COLO668 (cell line): Measurements from ENCODE around the gene SLC28A1.
"Not testable (repeated sequence)": the region's sequence is repeated elsewhere in the genome, so short reads cannot be mapped to it uniquely, and the experiment has no call there.

Source experiments
- DNase-seq: peaks from one replicate; lab custom pipeline; 2025; ENCODE audit not compliant: unreplicated experiment; lab: John Stamatoyannopoulos, UW

The SLC28A1 gene

GRCh38 chr15:84859651-84860050, 24.8 kb upstream of the SLC28A1 start:
- DNase-seq, result no peak

GRCh38 chr15:84861781-84862180, 22.7 kb upstream of the SLC28A1 start:
- no peak for DNase-seq

GRCh38 chr15:84862214-84862975, 22.1 kb upstream of the SLC28A1 start:
- DNase-seq, result no peak

- DNase-seq, result no peak
Observed at GRCh38 chr15:84863565-84864443, 20.7 kb upstream of the SLC28A1 start.

- no peak for DNase-seq
Observed at GRCh38 chr15:84864444-84864795, 20.0 kb upstream of the SLC28A1 start.

- no peak for DNase-seq
Observed at GRCh38 chr15:84865074-84865569, 19.3 kb upstream of the SLC28A1 start.

- no peak for DNase-seq
Observed at GRCh38 chr15:84868037-84868880, 16.2 kb upstream of the SLC28A1 start.

- DNase-seq, result no peak
Observed at GRCh38 chr15:84869510-84869909, 15.0 kb upstream of the SLC28A1 start.

GRCh38 chr15:84871428-84871985, 13.0 kb upstream of the SLC28A1 start:
- no peak for DNase-seq

- no peak for DNase-seq
Observed at GRCh38 chr15:84872009-84872910, 12.2 kb upstream of the SLC28A1 start.

- DNase-seq, result no peak
Observed at GRCh38 chr15:84873997-84874396, 10.5 kb upstream of the SLC28A1 start.

- no peak for DNase-seq
Observed at GRCh38 chr15:84874981-84875699, 9.3 kb upstream of the SLC28A1 start.

- DNase-seq, result no peak
Observed at GRCh38 chr15:84876269-84876668, 8.2 kb upstream of the SLC28A1 start.

GRCh38 chr15:84877701-84878100, 6.8 kb upstream of the SLC28A1 start:
- not testable (repeated sequence) for DNase-seq

GRCh38 chr15:84878504-84878903, 6.0 kb upstream of the SLC28A1 start:
- DNase-seq, result peak; percentile 53

GRCh38 chr15:84879088-84879780, 5.2 kb upstream of the SLC28A1 start:
- DNase-seq, result peak; percentile 12

GRCh38 chr15:84880007-84880406, 4.5 kb upstream of the SLC28A1 start:
- DNase-seq, result no peak

GRCh38 chr15:84880822-84881519, 3.5 kb upstream of the SLC28A1 start:
- no peak for DNase-seq
